ENCODE measurements around the gene PPP2R2D.

DNA sequence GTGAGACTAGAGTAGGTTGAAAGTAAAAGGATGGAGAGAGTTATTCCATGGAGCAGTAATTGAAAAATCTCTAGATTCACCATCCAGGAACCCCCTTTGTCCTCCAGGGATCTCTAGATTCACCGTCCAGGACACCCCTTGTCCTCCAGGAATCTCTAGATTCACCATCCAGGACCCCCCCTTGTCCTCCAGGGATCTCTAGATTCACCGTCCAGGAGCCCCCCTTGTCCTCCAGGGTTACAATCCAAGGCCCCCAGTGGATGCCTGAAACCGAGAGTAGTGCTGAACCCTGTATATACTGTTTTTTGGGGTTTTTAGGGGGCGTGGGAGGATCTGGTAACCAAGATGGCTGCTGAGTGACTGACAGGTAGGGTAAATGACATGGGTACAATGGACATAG is 38.3 kb upstream of the PPP2R2D start:
- TF ChIP-seq CTCF (conservative IDR thresholded peaks at IDR 0.05; ENCODE audit: low read length) (no peak), EZH2phosphoT487 (IDR thresholded peaks at IDR 0.05; ENCODE audit: borderline replicate concordance, low read depth, low read length) (no peak)

Measured in OCI-LY7 (cell line).